RPMI8226 (cell line): Measurements from ENCODE around the gene CAMKMT.

Experiments
- DNase-seq: peaks from one replicate; pipeline ENCODE4 v3.0.0-alpha.2; 2015

Gene CAMKMT

DNA sequence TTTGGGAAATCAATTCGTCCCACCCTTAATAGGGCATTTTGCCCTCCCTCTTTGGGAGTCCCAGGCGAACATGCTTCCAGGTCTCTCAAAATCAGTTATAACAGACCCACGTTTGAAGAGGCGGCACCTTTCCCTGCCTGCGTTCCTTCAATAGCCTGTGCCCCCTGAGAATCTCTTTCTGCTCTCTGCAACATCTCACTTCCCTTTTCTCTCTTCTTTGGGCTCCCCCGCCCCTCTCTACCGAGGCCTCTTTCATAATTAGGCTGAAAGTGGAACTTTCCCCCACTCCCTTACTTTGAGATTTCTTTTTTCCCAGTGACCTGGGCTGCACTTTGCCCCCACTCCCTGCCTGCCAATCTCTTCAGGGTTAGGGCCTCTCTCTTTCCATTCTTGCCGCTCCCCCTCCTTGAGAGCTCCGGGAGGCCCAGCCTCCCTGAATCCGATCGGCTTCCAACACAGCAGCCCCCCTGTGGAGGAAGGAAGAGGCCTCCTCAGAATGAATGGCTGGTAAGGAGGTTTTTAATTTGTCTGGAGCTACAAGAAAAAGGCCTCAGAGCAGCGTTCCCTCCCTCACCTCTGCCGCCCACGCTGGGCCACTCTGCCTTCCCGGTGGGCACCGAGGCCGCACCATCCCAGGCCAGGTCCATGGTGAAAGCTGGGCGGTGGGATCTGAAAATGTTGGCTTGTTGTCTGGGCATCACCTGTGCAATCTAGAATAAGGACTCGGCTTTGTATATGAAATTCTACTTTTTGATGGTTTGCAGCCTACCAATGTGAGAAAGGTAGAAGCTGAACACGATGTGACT is 417.1 kb downstream of the CAMKMT start:
- DNase-seq: peak; percentile 84

DNA sequence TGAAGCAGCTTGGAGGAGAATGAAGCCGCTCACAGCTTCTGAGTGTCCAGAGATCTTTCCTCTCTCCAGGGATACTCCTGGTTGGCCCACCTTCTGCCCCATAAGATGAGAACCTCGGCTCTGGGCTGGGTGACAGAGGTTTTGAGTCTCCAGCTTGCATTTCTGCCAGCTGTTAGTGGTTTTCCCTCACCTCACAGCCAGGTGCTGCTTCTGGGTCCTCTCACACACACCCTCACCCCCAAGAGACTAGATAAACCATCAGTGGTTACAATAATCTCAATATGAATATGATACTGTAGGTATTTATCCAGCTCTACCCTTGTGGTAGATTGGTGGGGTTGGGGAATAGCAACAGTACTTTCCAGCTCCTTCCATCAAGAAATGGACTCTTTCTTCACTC is 418.0 kb downstream of the CAMKMT start:
- DNase-seq: no peak

GRCh38 chr2:44780406-44780805 is 418.7 kb downstream of the CAMKMT start:
- DNase-seq: no peak

GRCh38 chr2:44785433-44785832 is 423.7 kb downstream of the CAMKMT start:
- DNase-seq: no peak

DNA sequence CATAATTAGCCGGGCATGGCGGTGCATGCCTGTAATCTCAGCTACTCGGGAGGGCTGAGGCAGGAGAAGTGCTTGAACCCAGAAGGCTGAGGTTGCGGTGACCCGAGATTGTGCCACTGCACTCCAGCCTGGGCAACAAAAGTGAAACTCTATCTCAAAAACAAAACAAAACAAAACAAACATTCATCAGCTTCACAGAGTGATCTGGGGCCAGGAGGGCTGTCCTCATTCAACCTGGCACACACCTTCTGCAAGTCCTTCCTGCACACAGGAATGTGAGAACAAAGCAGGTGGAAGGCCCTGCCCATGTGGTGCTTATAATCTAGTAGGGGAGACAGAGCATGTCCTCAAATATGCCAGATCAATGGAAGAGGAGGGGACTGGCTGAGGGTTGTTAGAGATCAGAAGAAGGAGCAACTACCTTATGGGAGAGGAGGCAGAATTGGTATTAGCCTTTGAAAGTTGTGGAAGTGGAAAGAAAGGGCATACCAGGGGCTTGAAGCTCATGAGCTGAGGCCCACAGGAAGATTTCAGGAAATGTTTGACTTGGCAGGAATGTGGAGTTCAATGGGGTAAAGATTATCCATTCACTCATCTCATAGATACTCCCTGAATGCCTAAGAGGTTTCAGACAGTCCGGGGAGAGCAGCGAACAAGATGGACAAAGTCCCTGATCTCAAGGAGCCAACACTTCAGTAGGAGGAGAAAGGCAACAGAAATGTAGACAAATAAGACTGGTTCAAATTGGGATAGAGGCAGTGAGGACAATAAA is 424.5 kb downstream of the CAMKMT start:
- DNase-seq: no peak

DNA sequence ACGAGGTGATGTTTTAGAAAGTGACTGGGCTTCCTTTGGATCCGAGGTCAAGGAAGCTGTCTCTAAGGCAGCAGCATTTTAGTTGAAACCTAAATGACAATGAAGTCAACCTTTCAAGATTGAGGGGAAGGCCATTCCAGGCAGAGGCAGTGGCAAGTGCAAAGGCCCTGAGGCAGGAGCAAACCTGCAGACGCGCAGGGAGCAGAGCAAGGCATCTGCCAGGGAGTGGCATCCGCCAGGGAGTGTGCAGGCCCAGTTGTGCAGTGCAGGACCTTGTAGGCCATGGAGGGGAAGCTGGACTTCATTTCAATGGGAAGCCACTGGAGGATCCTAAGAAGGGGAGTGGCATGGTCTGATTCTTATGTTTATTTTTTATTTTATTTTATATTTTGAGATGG is 425.1 kb downstream of the CAMKMT start:
- DNase-seq: no peak

DNA sequence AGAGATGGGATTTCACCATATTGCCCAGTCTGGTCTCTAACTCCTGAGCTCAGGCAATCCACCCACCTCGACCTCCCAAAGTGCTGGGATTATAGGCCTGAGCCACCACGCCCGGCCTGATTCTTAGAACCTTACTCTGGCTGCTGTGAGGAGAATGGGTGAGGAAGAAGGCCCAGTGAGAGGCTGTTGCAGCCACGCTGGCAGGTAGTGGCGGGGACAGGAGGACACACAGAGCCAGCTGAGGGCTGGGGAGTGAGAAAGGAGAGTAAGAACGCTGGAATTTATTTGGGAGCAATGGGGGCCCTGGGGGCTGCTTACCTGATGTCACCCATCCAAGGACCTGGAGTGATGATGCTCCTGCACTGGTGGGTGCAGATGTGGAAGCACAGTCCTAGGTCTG is 425.9 kb downstream of the CAMKMT start:
- DNase-seq: no peak

DNA sequence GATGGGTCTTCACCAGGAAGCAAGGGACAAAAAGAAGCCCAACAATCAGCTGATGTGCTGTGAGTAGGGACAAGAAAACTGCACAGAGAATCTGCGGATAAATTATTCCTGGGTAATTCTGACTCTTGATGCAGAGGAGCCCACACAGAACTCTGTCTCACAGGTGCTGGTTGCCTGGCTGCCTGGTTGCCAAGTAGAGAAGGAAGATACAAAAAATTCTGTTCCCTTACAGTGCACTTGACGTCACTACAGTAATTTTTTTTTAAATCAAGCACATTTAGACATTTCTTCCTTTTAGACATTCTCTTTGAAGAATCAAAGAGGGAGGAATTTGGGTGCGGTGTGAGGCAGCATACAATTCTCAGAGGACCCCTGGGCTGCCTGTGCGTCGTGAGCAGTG is 427.7 kb downstream of the CAMKMT start:
- DNase-seq: no peak

- DNase-seq: no peak
These were observed 428.4 kb downstream of the CAMKMT start for GRCh38 chr2:44789971-44790721.

- peak; percentile 19 for DNase-seq
These were observed 431.6 kb downstream of the CAMKMT start for GRCh38 chr2:44793322-44793870.

GRCh38 chr2:44796771-44797170 is 435.0 kb downstream of the CAMKMT start:
- no peak for DNase-seq

DNA sequence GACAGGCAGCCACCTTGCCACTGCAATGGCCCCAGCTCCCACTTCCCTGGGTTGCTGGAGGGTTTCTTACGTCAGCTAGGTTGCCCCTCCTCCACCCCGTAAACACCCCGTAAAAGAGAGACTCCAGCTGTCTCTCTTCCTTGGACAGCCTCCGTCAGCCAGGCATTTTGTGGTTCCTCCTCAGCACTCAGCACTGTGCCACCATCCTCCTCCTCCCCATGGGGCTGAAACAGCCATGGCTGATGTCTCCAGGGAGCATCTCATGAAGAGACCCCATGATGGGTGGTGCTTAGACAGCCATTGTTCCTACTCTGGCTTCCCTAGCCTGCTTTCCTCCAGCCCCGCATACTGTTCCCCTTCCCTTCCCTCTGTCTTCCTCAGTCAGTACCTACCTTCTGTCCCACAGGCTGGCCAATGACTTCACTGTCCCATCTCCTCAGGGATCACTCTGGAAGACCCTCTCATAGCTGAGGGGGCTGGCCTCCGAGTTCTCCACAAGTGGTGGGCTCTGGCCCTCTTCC is 436.5 kb downstream of the CAMKMT start:
- no peak for DNase-seq

DNA sequence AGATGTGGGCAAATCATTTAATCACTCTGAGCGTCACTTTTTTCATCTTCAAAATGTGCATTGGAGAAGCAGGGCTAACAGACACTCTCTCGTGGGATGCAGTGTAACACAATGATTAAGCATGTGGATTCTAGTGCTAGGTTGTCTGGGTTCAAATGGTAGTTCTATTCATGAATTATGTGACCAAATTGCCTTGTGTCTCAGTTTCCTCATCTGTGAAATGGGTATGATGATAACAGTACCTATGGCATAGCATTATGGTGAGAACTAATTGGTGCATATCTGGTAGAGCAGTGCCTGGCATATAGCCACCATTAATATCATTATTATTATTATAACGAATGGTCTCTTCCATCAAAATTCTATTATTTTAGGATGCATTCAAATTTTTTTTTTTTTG is 437.4 kb downstream of the CAMKMT start:
- no peak for DNase-seq

- no peak for DNase-seq
These were observed 438.0 kb downstream of the CAMKMT start for GRCh38 chr2:44799754-44800153.

DNA sequence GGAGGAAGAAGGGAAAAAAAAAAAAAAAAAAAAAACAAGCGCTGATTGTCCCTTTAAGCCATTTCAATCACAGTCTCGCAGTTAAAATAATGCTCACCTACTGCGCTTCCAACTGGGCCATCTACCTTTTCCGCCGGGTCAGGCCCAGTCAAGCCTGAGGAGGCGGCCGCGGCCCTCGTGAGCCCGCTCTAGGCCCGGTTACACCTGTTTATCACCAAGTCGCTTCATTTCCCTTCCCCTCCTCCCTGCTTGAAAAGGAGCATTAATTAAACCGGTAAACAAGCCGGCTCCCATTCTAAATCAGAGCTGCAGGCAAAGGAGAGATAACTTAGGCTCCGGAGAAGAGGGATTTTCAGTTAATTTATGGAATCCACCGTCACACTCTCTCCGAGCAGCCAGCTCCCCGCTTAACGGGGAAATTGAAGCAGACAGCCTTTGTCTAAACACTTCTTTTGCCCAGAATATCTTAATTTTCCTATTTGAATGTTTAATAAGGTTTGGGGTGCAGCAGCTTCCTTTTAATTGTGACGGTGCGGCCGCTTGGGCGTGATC is 439.6 kb downstream of the CAMKMT start:
- DNase-seq: no peak

DNA sequence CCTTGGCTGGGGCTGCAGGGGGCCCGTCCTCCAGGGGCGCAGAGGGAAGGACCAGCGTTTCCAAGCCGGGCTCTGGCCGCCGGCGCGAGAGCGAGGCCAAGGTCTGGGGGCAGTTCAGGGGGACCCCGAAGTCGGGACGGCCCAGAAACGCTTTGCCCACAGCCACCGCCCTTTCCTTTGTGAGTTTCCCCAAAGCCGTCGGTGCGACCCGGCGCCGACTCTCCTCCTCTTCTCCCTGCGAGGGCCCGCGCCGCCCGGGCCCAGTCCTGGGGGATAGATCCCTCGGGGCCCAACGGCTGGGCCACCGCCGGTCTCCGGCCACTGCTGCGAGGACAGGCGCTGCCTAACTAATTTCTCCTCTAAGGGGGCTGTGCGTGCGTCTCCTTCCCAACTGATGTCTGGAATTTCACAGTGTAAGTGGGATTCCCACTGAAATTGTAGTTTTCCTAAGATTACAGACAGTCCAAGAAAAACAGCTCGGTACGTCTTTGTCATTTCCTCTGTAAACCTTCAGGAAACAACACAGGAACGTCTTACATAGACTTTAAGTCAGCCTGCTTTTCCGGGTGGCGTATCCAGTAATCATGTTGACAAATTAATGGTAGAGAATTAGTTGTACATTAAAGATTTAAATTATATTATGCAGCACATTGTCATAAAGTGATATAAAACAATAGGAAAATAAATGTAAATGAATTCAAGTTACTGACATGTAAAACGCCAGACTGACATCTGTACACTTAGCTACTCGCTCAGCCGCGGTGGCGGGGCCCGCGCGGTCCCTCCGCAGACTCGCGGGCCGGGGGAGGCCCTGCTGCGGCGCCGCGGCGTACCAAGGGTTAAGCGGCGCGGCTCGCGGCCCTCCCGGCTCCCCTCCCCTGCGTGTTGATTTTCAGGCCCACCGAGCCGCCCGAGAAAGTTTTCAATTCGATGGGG is 440.4 kb downstream of the CAMKMT start:
- no peak for DNase-seq

DNA sequence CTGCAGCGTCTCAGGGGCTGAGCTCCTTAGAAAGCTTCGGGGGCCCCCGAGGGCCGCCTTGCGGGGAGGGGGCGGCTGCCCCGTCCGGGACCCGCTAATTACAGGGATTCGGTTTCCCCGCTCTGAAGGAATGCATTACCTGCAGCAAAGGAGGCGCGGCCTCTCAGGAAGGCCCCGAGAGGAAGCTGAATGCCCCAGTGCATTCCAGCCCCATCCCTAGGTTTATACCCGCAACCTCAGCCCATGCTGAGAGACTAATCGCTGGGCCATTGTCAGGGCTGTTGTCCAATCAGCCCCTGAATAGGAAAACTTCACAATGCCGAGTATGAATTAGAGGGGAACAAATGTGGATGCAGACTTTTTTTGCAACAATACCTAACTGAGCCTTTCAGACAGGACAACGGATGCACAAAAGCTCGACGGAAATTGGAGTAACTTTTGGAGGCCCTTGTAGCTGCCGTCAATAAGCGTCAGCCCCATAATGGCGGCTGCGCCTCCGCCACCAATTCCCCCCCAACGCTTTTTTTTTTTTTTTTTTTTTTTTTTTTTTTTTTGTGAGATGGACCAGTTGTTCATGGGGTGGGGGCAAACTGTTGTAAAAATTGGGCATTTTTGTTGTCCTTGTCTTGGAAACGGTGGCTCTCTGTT is 441.2 kb downstream of the CAMKMT start:
- no peak for DNase-seq

GRCh38 chr2:44804406-44805265 is 442.9 kb downstream of the CAMKMT start:
- DNase-seq: no peak

DNA sequence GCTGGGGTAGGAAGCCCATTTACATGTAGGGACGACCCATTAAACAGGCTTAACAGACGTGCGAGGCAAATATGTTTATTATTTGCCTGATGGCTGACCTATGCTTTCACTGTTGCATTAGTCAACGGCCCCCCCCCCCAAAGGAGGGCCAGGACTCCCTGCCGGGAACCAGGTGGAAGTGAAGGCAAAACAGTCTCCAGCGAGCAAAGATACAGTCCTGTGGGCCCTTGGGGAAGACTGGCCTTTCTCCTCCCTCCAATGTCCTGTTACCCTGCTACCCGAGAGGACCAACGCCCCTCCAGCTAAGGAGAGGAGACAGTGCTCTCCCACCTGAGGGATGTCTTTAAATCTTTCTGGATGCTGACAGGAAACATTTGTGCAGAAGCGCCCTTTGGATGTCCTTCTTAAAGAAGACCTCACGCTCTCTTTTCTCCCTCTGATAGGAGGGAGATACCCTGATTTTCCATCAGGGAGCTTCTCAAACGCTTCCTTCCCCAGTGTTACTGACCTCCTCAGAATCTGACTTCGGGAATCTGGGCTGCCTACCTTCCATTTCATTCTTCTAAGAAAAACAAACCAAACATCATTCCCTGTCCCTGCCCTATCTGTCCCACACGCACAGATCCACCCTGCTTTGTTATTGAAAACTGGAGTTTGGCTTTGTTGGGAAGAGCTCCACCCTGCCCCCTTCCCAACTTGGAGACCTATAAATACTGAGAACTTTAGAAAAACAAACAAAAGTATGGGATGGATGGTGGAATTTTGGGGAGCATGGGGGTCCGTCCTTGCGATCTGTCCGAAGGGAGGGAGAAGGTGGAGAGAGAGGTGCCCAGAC is 443.9 kb downstream of the CAMKMT start:
- DNase-seq: no peak
